SK-N-SH (cell line): Measurements from ENCODE around the gene ANTKMT. TPM values are rescaled to one million over a fixed set of nuclear protein-coding genes. Genes with fewer than 3 reads are reported as not detected.

Source experiments
- CTCF ChIA-PET: fragments of 300-600, 350-600 bp; formaldehyde crosslinking; extraction: SDS; loops from one replicate; lab custom pipeline; 2021; lab: Yijun Ruan, JAX
- POLR2A ChIA-PET: fragments of 350-600 bp; sonication (Branson Sonifier 250); formaldehyde crosslinking; extraction: SDS; loops from one replicate; lab custom pipeline; 2020; ENCODE audit warnings: antibody characterized with exemption, inconsistent platforms; lab: Yijun Ruan, JAX
- DNase-seq: peaks from one replicate; pipeline ENCODE4 v3.0.0; 2012
- H2AFZ ChIP-seq: fragments of 200-600 bp; sonication (generic); 2 replicates; pipeline ENCODE4 v1.8.1; 2016; ENCODE audit warnings: antibody characterized with exemption, mild to moderate bottlenecking, low read depth
- H3F3A ChIP-seq: fragments of 200-600 bp; sonication (generic); replicated peaks from 2 replicates; pipeline ENCODE3; 2016; ENCODE audit warnings: antibody characterized with exemption, mild to moderate bottlenecking; ENCODE audit not compliant: insufficient read depth
- H3K27ac ChIP-seq, 2 experiments: fragments of 200-500 bp in 1 of 2; fragments of 200-600 bp in 1 of 2; sonication (Bioruptor generic) in 1 of 2; sonication (generic), shearing (Covaris generic) in 1 of 2; 2 replicates each; pipeline versions ENCODE4 v1.5.1 to v1.6.1; 2014 to 2016; ENCODE audit warnings: low read depth in 2 of 2, inconsistent platforms in 1 of 2, low read length in 1 of 2, mild to moderate bottlenecking in 1 of 2, mixed read lengths in 1 of 2
- H3K27me3 ChIP-seq: fragments of 200-600 bp; sonication (generic), shearing (Covaris generic); 2 replicates; pipeline ENCODE4 v1.6.1; 2016; ENCODE audit warnings: mixed run types; ENCODE audit not compliant: insufficient read depth
- H3K36me3 ChIP-seq, 2 experiments: fragments of 200-500 bp in 1 of 2; fragments of 200-600 bp in 1 of 2; sonication (Bioruptor generic) in 1 of 2; sonication (generic) in 1 of 2; replicated peaks in 1 of 2; 2 replicates each; pipeline versions ENCODE3 to v1.5.1; 2014 to 2016; ENCODE audit warnings: low read length in 1 of 2, mild to moderate bottlenecking in 1 of 2; ENCODE audit not compliant: insufficient read depth in 2 of 2, control insufficient read depth in 1 of 2
- H3K4me1 ChIP-seq, 2 experiments: fragments of 200-500 bp in 1 of 2; fragments of 200-600 bp in 1 of 2; sonication (Bioruptor generic) in 1 of 2; sonication (generic), shearing (Covaris generic) in 1 of 2; 2 replicates each; pipeline versions ENCODE4 v1.5.1 to v1.6.1; 2014 to 2016; ENCODE audit warnings: low read depth in 1 of 2, low read length in 1 of 2, mixed run types in 1 of 2; ENCODE audit not compliant: insufficient read depth in 2 of 2, control insufficient read depth in 1 of 2
- H3K4me2 ChIP-seq: fragments of 200-600 bp; sonication (generic), shearing (Covaris generic); 2 replicates; pipeline ENCODE4 v1.6.1; 2017; ENCODE audit warnings: mixed run types
- H3K4me3 ChIP-seq, 2 experiments: fragments of 200-500 bp in 1 of 2; fragments of 200-600 bp in 1 of 2; sonication (Bioruptor generic) in 1 of 2; sonication (generic), shearing (Covaris generic) in 1 of 2; 2 replicates each; pipeline versions ENCODE4 v1.5.1 to v1.8.1; 2014 to 2016; ENCODE audit warnings: low read depth in 2 of 2, inconsistent platforms in 1 of 2, low read length in 1 of 2, mild to moderate bottlenecking in 1 of 2, mixed read lengths in 1 of 2, moderate library complexity in 1 of 2
- H3K79me2 ChIP-seq: fragments of 200-600 bp; sonication (generic); 2 replicates; pipeline ENCODE4 v1.8.1; 2017; ENCODE audit warnings: mild to moderate bottlenecking; ENCODE audit not compliant: insufficient read depth
- H3K9ac ChIP-seq: fragments of 200-600 bp; sonication (generic); 2 replicates; pipeline ENCODE4 v1.6.1; 2017; ENCODE audit warnings: mixed run types
- H3K9me2 ChIP-seq: fragments of 200-600 bp; sonication (generic); 2 replicates; pipeline ENCODE4 v1.6.1; 2017; ENCODE audit warnings: mixed run types
- H3K9me3 ChIP-seq: fragments of 200-600 bp; sonication (generic); 2 replicates; pipeline ENCODE4 v1.6.1; 2017; ENCODE audit warnings: mixed run types, mild to moderate bottlenecking, moderate library complexity
- H4K20me1 ChIP-seq: fragments of 200-600 bp; sonication (generic); 2 replicates; pipeline ENCODE4 v1.6.1; 2017; ENCODE audit warnings: mild to moderate bottlenecking, mixed run types; ENCODE audit not compliant: insufficient read depth
- ELF1 ChIP-seq: IDR thresholded peaks from 2 replicates; pipeline ENCODE4 v1.4.0; 2012
- EP300 ChIP-seq, 2 experiments: IDR thresholded peaks; 2 replicates each; pipeline versions ENCODE4 v1.4.0 to v1.6.1; 2012; ENCODE audit warnings: borderline replicate concordance in 1 of 2, low read depth in 1 of 2, low read length in 1 of 2
- FOXJ3 ChIP-seq: sonication (generic); formaldehyde crosslinking; IDR thresholded peaks from 2 replicates; pipeline ENCODE4 v1.5.1; 2020; ENCODE audit warnings: mild to moderate bottlenecking, missing genetic modification reagents
- GABPA ChIP-seq: IDR thresholded peaks from 2 replicates; pipeline ENCODE4 v1.4.0; 2012; ENCODE audit warnings: low read depth, mild to moderate bottlenecking
- GATA2 ChIP-seq: sonication (generic); formaldehyde crosslinking; IDR thresholded peaks from 2 replicates; pipeline ENCODE4 v1.5.0; 2020; ENCODE audit warnings: mild to moderate bottlenecking, missing genetic modification reagents
- JUND ChIP-seq: IDR thresholded peaks from 2 replicates; pipeline ENCODE4 v1.4.0; 2012
- MEF2A ChIP-seq: IDR thresholded peaks from 2 replicates; pipeline ENCODE4 v1.4.0; 2012; ENCODE audit warnings: low read depth, borderline replicate concordance
- MXI1 ChIP-seq: IDR thresholded peaks from 2 replicates; pipeline ENCODE4 v1.6.1; 2012; ENCODE audit warnings: mild to moderate bottlenecking, low read depth, low read length, improper control_type of control experiment
- NFIC ChIP-seq: IDR thresholded peaks from 2 replicates; pipeline ENCODE4 v1.4.0; 2012; ENCODE audit warnings: borderline replicate concordance
- POLR2AphosphoS5 ChIP-seq: IDR thresholded peaks from 2 replicates; pipeline ENCODE4 v1.6.1; 2012; ENCODE audit warnings: low read depth, low read length
- SIN3A ChIP-seq: IDR thresholded peaks from 2 replicates; pipeline ENCODE4 v1.6.1; 2012; ENCODE audit warnings: low read depth, mild to moderate bottlenecking, low read length, moderate library complexity, borderline replicate concordance
- SMC3 ChIP-seq: IDR thresholded peaks from 2 replicates; pipeline ENCODE4 v1.6.1; 2012; ENCODE audit warnings: low read depth, low read length, improper control_type of control experiment
- TCF12 ChIP-seq: IDR thresholded peaks from 2 replicates; pipeline ENCODE4 v1.4.0; 2012
- TEAD4 ChIP-seq: IDR thresholded peaks from 2 replicates; pipeline ENCODE4 v1.4.0; 2012; ENCODE audit warnings: mild to moderate bottlenecking, borderline replicate concordance; ENCODE audit not compliant: insufficient read depth
- YY1 ChIP-seq: IDR thresholded peaks from 2 replicates; pipeline ENCODE4 v1.4.0; 2012; ENCODE audit warnings: low read depth, mild to moderate bottlenecking
- WGBS: methylation state at CpG from one replicate; pipeline ENCODE4 v1.1.6; 2017; ENCODE audit warnings: low lambda C conversion rate; 5-methylcytosine and 5-hydroxymethylcytosine counted together
- polyA plus RNA-seq, 3 experiments: library from polyadenylated mRNA; depleted of rRNA; stranded (reverse); fragments of >200 nt; gene quantifications; 2 replicates each; pipeline ENCODE4 v1.2.3, GENCODE V29; 2012
- TF ChIP-seq, protein P1 (sequence below): IDR thresholded peaks from 2 replicates; pipeline ENCODE4 v1.4.0; 2012; ENCODE audit warnings: low read depth, borderline replicate concordance
- TF ChIP-seq, protein P2 (sequence below): IDR thresholded peaks from 2 replicates; pipeline ENCODE4 v1.4.0; 2012; ENCODE audit warnings: low read depth
- TF ChIP-seq, protein P3 (sequence below): IDR thresholded peaks from 2 replicates; pipeline ENCODE4; 2012
- TF ChIP-seq, protein P4 (sequence below): fragments of 150-350 bp; IDR thresholded peaks from 2 replicates; pipeline ENCODE4 v1.6.1; 2017; ENCODE audit warnings: antibody characterized with exemption, low read length, low read depth, borderline replicate concordance

ANTKMT gene
- polyA plus RNA-seq, 1 of the 3 experiments (the other 2 are of a cell fraction) = 57.4 TPM

DNA sequence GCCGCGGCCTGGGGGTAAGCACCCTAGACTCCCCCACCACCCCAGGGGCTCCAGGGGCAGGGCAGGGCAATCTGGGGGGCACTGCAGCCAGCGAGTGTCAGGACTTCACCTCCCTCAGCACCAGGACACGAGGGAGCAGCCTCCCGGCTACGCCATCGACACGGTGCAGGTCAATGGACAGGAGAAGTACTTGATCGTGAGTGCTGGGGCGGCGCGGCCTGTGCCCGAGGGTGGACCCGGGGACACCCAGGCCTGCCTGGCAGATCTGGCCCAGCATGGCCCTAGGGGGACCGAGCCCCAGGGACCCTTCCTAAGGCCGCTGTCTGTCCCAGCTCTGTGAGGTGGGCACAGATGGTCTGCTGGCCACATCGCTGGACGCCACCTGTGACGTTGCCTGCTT is 48.6 kb upstream of the ANTKMT start:
- no peak overlapping the region for H3K4me3 ChIP-seq
- H3K27me3 ChIP-seq = no peaks in the 10 kb centered on the region
- no peak overlapping the region for H2AFZ ChIP-seq
- peaks cover 25% of the 10 kb centered on the region for H3K79me2 ChIP-seq
- H3K4me1 ChIP-seq = peaks cover 0 to 19% of the 10 kb centered on the region in 2 experiments; a peak in 1 of 4 replicates
- no peak overlapping the region for H3K4me2 ChIP-seq
- H3K27ac ChIP-seq = no peak overlapping the region
- no peaks in the 10 kb centered on the region for H3K9me2 ChIP-seq
- ChIA-PET CTCF (interaction anchor here (4.6 kb wide), 1 partner anchor 12 kb away, joined by 20 read pairs; no protein-coding TSS in a partner anchor), POLR2A (interaction anchor here (0.5 kb wide), 1 partner anchor 287 kb away, joined by 3 read pairs; no protein-coding TSS in a partner anchor)
- TF ChIP-seq JUND = no peak
- TF ChIP-seq GABPA = no peak
- TF ChIP-seq EP300 (IDR thresholded peaks at IDR 0.05; ENCODE audit: borderline replicate concordance in 1 of 2, low read depth in 1 of 2, low read length in 1 of 2) = no peak
- TF ChIP-seq SIN3A = no peak
- TF ChIP-seq MXI1 = no peak
- TF ChIP-seq, protein P1, sequence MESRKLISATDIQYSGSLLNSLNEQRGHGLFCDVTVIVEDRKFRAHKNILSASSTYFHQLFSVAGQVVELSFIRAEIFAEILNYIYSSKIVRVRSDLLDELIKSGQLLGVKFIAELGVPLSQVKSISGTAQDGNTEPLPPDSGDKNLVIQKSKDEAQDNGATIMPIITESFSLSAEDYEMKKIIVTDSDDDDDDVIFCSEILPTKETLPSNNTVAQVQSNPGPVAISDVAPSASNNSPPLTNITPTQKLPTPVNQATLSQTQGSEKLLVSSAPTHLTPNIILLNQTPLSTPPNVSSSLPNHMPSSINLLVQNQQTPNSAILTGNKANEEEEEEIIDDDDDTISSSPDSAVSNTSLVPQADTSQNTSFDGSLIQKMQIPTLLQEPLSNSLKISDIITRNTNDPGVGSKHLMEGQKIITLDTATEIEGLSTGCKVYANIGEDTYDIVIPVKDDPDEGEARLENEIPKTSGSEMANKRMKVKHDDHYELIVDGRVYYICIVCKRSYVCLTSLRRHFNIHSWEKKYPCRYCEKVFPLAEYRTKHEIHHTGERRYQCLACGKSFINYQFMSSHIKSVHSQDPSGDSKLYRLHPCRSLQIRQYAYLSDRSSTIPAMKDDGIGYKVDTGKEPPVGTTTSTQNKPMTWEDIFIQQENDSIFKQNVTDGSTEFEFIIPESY = no peak
- TF ChIP-seq, protein P2, sequence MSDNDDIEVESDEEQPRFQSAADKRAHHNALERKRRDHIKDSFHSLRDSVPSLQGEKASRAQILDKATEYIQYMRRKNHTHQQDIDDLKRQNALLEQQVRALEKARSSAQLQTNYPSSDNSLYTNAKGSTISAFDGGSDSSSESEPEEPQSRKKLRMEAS = no peak
- TF ChIP-seq SMC3 = no peak
- no peak for TF ChIP-seq GATA2 (CRISPR knock-in tag)
- TF ChIP-seq, protein P3, sequence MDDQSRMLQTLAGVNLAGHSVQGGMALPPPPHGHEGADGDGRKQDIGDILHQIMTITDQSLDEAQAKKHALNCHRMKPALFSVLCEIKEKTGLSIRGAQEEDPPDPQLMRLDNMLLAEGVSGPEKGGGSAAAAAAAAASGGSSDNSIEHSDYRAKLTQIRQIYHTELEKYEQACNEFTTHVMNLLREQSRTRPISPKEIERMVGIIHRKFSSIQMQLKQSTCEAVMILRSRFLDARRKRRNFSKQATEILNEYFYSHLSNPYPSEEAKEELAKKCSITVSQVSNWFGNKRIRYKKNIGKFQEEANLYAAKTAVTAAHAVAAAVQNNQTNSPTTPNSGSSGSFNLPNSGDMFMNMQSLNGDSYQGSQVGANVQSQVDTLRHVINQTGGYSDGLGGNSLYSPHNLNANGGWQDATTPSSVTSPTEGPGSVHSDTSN = no peak
- no peak for TF ChIP-seq POLR2AphosphoS5
- no peak for TF ChIP-seq TCF12
- no peak for TF ChIP-seq MEF2A
- no peak for TF ChIP-seq YY1
- no peak for TF ChIP-seq TEAD4
- DNase-seq = no peak
- H4K20me1 ChIP-seq = 0 out of 2 replicates have a peak, but pooled peaks cover 6% of the 10 kb centered on the region
- no peak overlapping the region for H3K9ac ChIP-seq
- H3K36me3 ChIP-seq = peaks cover 5 to 49% of the 10 kb centered on the region in 2 experiments
- H3K9me3 ChIP-seq = no peaks in the 10 kb centered on the region
- H3F3A ChIP-seq = peaks cover 4% of the 10 kb centered on the region
- 100% methylated on average over 2 of the region's 19 CpGs for WGBS

DNA sequence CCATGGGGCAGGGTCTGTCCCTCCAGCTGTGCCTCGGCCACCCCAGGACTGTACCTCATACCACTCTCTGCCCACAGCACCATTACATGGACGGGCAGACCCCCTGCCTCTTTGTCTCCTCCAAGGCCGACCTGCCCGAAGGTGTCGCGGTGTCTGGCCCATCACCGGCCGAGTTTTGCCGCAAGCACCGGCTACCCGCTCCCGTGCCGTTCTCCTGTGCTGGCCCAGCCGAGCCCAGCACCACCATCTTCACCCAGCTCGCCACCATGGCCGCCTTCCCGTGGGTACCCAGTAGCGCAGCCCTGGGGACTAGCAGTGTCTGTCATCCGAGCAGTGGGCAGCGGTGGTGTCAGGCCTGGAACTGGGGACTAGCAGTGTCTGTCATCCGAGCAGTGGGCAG is 48.1 kb upstream of the ANTKMT start:
- peaks cover 4% of the 10 kb centered on the region for H3F3A ChIP-seq
- TF ChIP-seq TCF12 (no peak), NFIC (no peak), JUND (no peak), ELF1 (no peak), FOXJ3 (CRISPR knock-in tag) (no peak), GABPA (no peak), SIN3A (no peak)
- TF ChIP-seq, protein P4, sequence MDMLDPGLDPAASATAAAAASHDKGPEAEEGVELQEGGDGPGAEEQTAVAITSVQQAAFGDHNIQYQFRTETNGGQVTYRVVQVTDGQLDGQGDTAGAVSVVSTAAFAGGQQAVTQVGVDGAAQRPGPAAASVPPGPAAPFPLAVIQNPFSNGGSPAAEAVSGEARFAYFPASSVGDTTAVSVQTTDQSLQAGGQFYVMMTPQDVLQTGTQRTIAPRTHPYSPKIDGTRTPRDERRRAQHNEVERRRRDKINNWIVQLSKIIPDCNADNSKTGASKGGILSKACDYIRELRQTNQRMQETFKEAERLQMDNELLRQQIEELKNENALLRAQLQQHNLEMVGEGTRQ = no peak
- H2AFZ ChIP-seq = no peak overlapping the region
- no peak overlapping the region for H3K4me3 ChIP-seq
- no peak overlapping the region for H3K9ac ChIP-seq
- H3K27me3 ChIP-seq = no peaks in the 10 kb centered on the region
- no peak for DNase-seq
- 96% methylated on average over 15 of the region's 21 CpGs for WGBS
- no peak overlapping the region for H3K4me2 ChIP-seq
- peaks cover 0 to 16% of the 10 kb centered on the region in 2 experiments; a peak in 1 of 4 replicates for H3K4me1 ChIP-seq
- ChIA-PET CTCF (interaction anchor here (4.6 kb wide), 1 partner anchor 12 kb away, joined by 20 read pairs; no protein-coding TSS in a partner anchor), POLR2A (interaction anchor here (0.5 to 1.0 kb wide), 3 partner anchors 9 to 288 kb away, joined by 3 to 4 read pairs (median 3); partner anchors contain the start of gene JMJD8)
- H3K36me3 ChIP-seq = peaks cover 5 to 49% of the 10 kb centered on the region in 2 experiments
- peaks cover 25% of the 10 kb centered on the region for H3K79me2 ChIP-seq
- 0 out of 2 replicates have a peak, but pooled peaks cover 6% of the 10 kb centered on the region for H4K20me1 ChIP-seq
- no peaks in the 10 kb centered on the region for H3K9me2 ChIP-seq
- H3K27ac ChIP-seq = no peak overlapping the region; a peak in 1 of 4 replicates
- no peaks in the 10 kb centered on the region for H3K9me3 ChIP-seq
